ENCODE results near the gene EEF2K. TPM values are rescaled to one million over a fixed set of nuclear protein-coding genes. Genes with fewer than 3 reads are reported as not detected.

The EEF2K gene
- total and polyA plus RNA-seq, 5 donors: 15.0 to 38.3 (median 28.8) TPM

- 56% methylated on average over 9 of the region's 9 CpGs for WGBS
- H3K27ac ChIP-seq (ENCODE audit: low read length): no peak overlapping the region
- no peak for ATAC-seq
Observed at GRCh38 chr16:22174642-22175041, 31.4 kb upstream of the EEF2K start.

GRCh38 chr16:22177968-22178930 is 27.8 kb upstream of the EEF2K start:
- no peaks in the 10 kb centered on the region for H3K4me1 ChIP-seq (ENCODE audit: control insufficient read depth, insufficient read depth, low read length)
- H3K4me3 ChIP-seq (ENCODE audit: low read length): no peak overlapping the region
- H3K27ac ChIP-seq (ENCODE audit: low read length): no peak overlapping the region
- ATAC-seq (no peak), DNase-seq (no peak)
- whole genome bisulfite sequencing: 80% methylated on average over 18 of the region's 18 CpGs
- H3K9me3 ChIP-seq (ENCODE audit: control insufficient read depth, low read length): no peaks in the 10 kb centered on the region
- intact Hi-C loops (cut with DNase I): no loop called here
- H3K27me3 ChIP-seq (ENCODE audit: control insufficient read depth, insufficient read depth): no peaks in the 10 kb centered on the region

More at GRCh38 chr16:22174642-22175041, 31.4 kb upstream of the EEF2K start:
- DNase-seq: no peak
- no peaks in the 10 kb centered on the region for H3K27me3 ChIP-seq (ENCODE audit: control insufficient read depth, insufficient read depth)
- intact Hi-C loops (cut with DNase I): no loop called here
- no peaks in the 10 kb centered on the region for H3K4me1 ChIP-seq (ENCODE audit: control insufficient read depth, insufficient read depth, low read length)
- no peak overlapping the region for H3K4me3 ChIP-seq (ENCODE audit: low read length)
- H3K9me3 ChIP-seq (ENCODE audit: control insufficient read depth, low read length): no peaks in the 10 kb centered on the region

- Histone ChIP-seq H3K4me1 (ENCODE audit: control insufficient read depth, insufficient read depth, low read length) (no peaks in the 10 kb centered on the region), H3K27ac (ENCODE audit: low read length) (no peak overlapping the region), H3K9me3 (ENCODE audit: control insufficient read depth, low read length) (no peaks in the 10 kb centered on the region), H3K4me3 (ENCODE audit: low read length) (no peak overlapping the region), H3K27me3 (ENCODE audit: control insufficient read depth, insufficient read depth) (no peaks in the 10 kb centered on the region)
- no peak for ATAC-seq
- intact Hi-C loops (cut with DNase I): no loop called here
- 90% methylated on average over 11 of the region's 11 CpGs for WGBS
- no peak for DNase-seq
Observed at GRCh38 chr16:22181426-22181825, 24.7 kb upstream of the EEF2K start.

- intact Hi-C loops (cut with DNase I): no loop called here
- 84% methylated on average over 7 of the region's 7 CpGs for WGBS
- H3K4me3 ChIP-seq (ENCODE audit: low read length): no peak overlapping the region
- H3K4me1 ChIP-seq (ENCODE audit: control insufficient read depth, insufficient read depth, low read length): no peaks in the 10 kb centered on the region
- no peaks in the 10 kb centered on the region for H3K27me3 ChIP-seq (ENCODE audit: control insufficient read depth, insufficient read depth)
- H3K9me3 ChIP-seq (ENCODE audit: control insufficient read depth, low read length): no peaks in the 10 kb centered on the region
- ATAC-seq (no peak), DNase-seq (no peak)
- no peak overlapping the region for H3K27ac ChIP-seq (ENCODE audit: low read length)
Observed at GRCh38 chr16:22181843-22182242, 24.2 kb upstream of the EEF2K start.

GRCh38 chr16:22183335-22183734 is 22.7 kb upstream of the EEF2K start:
- DNase-seq: no peak

GRCh38 chr16:22183901-22184614 is 22.0 kb upstream of the EEF2K start:
- intact Hi-C loops (cut with DNase I): no loop called here
- Histone ChIP-seq H3K27me3 (ENCODE audit: control insufficient read depth, insufficient read depth) (no peaks in the 10 kb centered on the region), H3K4me1 (ENCODE audit: control insufficient read depth, insufficient read depth, low read length) (no peaks in the 10 kb centered on the region), H3K4me3 (ENCODE audit: low read length) (no peak overlapping the region), H3K27ac (ENCODE audit: low read length) (no peak overlapping the region), H3K9me3 (ENCODE audit: control insufficient read depth, low read length) (no peaks in the 10 kb centered on the region)
- no peak for ATAC-seq
- WGBS: 84% methylated on average over 11 of the region's 11 CpGs
- DNase-seq: no peak

More at GRCh38 chr16:22183335-22183734, 22.7 kb upstream of the EEF2K start:
- Histone ChIP-seq H3K27ac (ENCODE audit: low read length) (no peak overlapping the region), H3K27me3 (ENCODE audit: control insufficient read depth, insufficient read depth) (no peaks in the 10 kb centered on the region), H3K4me1 (ENCODE audit: control insufficient read depth, insufficient read depth, low read length) (no peaks in the 10 kb centered on the region), H3K9me3 (ENCODE audit: control insufficient read depth, low read length) (no peaks in the 10 kb centered on the region), H3K4me3 (ENCODE audit: low read length) (no peak overlapping the region)
- intact Hi-C loops (cut with DNase I): no loop called here
- ATAC-seq: no peak
- WGBS: 83% methylated on average over 5 of the region's 5 CpGs

GRCh38 chr16:22184615-22184968 is 21.5 kb upstream of the EEF2K start:
- no peak overlapping the region for H3K27ac ChIP-seq (ENCODE audit: low read length)
- WGBS: 89% methylated on average over 6 of the region's 6 CpGs

GRCh38 chr16:22186517-22186916 is 19.6 kb upstream of the EEF2K start:
- no peak for ATAC-seq
- Histone ChIP-seq H3K4me3 (ENCODE audit: low read length) (no peak overlapping the region), H3K27me3 (ENCODE audit: control insufficient read depth, insufficient read depth) (no peaks in the 10 kb centered on the region), H3K27ac (ENCODE audit: low read length) (no peak overlapping the region), H3K9me3 (ENCODE audit: control insufficient read depth, low read length) (no peaks in the 10 kb centered on the region), H3K4me1 (ENCODE audit: control insufficient read depth, insufficient read depth, low read length) (peaks cover 6% of the 10 kb centered on the region)
- intact Hi-C loops (cut with DNase I): loop anchor here (5.0 kb wide), 3 partner anchors 109 to 234 kb away; partner anchors contain the start of genes PDZD9 (in 4 of the 4) and UQCRC2 (in 1 of the 4)
- DNase-seq: no peak
- 71% methylated on average over 3 of the region's 3 CpGs for WGBS

More at GRCh38 chr16:22184615-22184968, 21.5 kb upstream of the EEF2K start:
- Histone ChIP-seq H3K4me1 (ENCODE audit: control insufficient read depth, insufficient read depth, low read length) (peaks cover 4% of the 10 kb centered on the region), H3K9me3 (ENCODE audit: control insufficient read depth, low read length) (no peaks in the 10 kb centered on the region), H3K4me3 (ENCODE audit: low read length) (no peak overlapping the region), H3K27me3 (ENCODE audit: control insufficient read depth, insufficient read depth) (no peaks in the 10 kb centered on the region)
- ATAC-seq (no peak), DNase-seq (no peak)
- intact Hi-C loops (cut with DNase I): no loop called here

- Histone ChIP-seq H3K27ac (ENCODE audit: low read length) (no peak overlapping the region), H3K4me3 (ENCODE audit: low read length) (no peak overlapping the region), H3K27me3 (ENCODE audit: control insufficient read depth, insufficient read depth) (no peaks in the 10 kb centered on the region), H3K9me3 (ENCODE audit: control insufficient read depth, low read length) (no peaks in the 10 kb centered on the region), H3K4me1 (ENCODE audit: control insufficient read depth, insufficient read depth, low read length) (peaks cover 6% of the 10 kb centered on the region)
- DNase-seq: no peak
- 69% methylated on average over 2 of the region's 2 CpGs for WGBS
- intact Hi-C loops (cut with DNase I): loop anchor here (5.0 kb wide), 3 partner anchors 111 to 236 kb away; partner anchors contain the start of genes PDZD9 (in 4 of the 4) and UQCRC2 (in 1 of the 4)
- no peak for ATAC-seq
Observed at GRCh38 chr16:22188267-22188594, 17.8 kb upstream of the EEF2K start.

GRCh38 chr16:22188595-22189442 is 17.3 kb upstream of the EEF2K start:
- DNase-seq: peak; percentile 63 to 75 (median 63)
- WGBS: 33% methylated on average over 8 of the region's 8 CpGs
- peaks cover 6% of the 10 kb centered on the region for H3K4me1 ChIP-seq (ENCODE audit: control insufficient read depth, insufficient read depth, low read length)
- no peak for ATAC-seq
- intact Hi-C loops (cut with DNase I): loop anchor here (5.0 kb wide), 3 partner anchors 112 to 237 kb away; partner anchors contain the start of genes PDZD9 (in 4 of the 4) and UQCRC2 (in 1 of the 4)
- no peaks in the 10 kb centered on the region for H3K27me3 ChIP-seq (ENCODE audit: control insufficient read depth, insufficient read depth)
- no peaks in the 10 kb centered on the region for H3K9me3 ChIP-seq (ENCODE audit: control insufficient read depth, low read length)
- H3K4me3 ChIP-seq (ENCODE audit: low read length): no peak overlapping the region
- H3K27ac ChIP-seq (ENCODE audit: low read length): peak overlapping the region; percentile 63

Measured in right cardiac atrium (tissue), 5 donors.